RWPE1 (cell line): ENCODE data around the gene FOXD2.
A peak's percentile ranks its signal among the peaks of the same experiment; 100 is the strongest.

ENCODE experiments used
- CTCF ChIA-PET: fragments of 350-600 bp; sonication (Branson Sonifier 250); formaldehyde crosslinking; extraction: SDS; loops from one replicate; lab custom pipeline; 2021; lab: Yijun Ruan, JAX
- POLR2A ChIA-PET: fragments of 400-600 bp; formaldehyde crosslinking; extraction: SDS; loops from one replicate; lab custom pipeline; 2020; ENCODE audit warnings: antibody characterized with exemption; ENCODE audit not compliant: low non-redundant PET; lab: Yijun Ruan, JAX
- DNase-seq: peaks from one replicate; pipeline ENCODE4 v3.0.0; 2012; ENCODE audit warnings: low spot score
- H3K27ac ChIP-seq: fragments of 450-650 bp; 2 replicates; pipeline ENCODE4 v1.5.1; 2017
- TF ChIP-seq, protein P1 (sequence below): fragments of 450-650 bp; conservative IDR thresholded peaks from 2 replicates; pipeline ENCODE4 v1.5.1; 2017; ENCODE audit warnings: low read depth, mild to moderate bottlenecking

Gene FOXD2

DNA sequence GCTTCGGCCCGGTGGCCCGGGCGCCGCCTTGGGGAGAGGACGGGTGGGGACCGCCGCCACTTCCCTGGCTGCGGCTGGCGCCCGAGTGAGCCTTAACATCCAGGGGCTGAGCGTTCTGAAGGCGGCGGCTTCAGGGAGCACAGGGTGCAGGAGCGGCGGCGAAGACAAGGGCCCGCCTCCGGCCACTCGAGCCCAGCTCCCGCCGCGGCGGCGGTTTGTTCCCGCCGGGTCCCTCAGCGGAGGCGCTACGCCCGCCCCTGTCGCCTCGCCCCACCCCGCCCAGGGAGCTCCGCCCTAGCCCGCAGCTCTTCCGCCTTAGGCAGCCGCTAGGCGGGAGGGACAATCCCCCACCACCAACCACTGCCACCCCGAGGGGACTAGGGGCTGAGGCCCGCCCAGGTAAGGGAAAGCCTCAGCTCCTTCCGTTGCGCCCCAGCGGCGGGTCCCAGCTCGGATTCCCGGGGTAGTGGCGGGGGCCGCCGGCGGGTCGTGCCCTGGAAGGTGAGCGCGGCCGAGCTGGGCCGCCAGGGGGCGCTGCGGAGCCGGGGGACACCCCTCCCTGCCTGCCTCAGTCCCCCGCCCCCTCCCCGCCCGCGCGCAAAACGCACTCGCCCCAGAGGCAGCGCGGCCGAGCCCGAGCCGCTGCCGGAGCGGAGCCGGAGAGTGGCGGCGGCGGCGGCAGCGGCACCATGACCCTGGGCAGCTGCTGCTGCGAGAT is at the start of gene FOXD2:
TSS of gene FOXD2 (plus strand) at position 598 of the 718 bp plus-strand sequence. CDS start at position 690, 92 bp downstream.
- TF ChIP-seq, protein P1, sequence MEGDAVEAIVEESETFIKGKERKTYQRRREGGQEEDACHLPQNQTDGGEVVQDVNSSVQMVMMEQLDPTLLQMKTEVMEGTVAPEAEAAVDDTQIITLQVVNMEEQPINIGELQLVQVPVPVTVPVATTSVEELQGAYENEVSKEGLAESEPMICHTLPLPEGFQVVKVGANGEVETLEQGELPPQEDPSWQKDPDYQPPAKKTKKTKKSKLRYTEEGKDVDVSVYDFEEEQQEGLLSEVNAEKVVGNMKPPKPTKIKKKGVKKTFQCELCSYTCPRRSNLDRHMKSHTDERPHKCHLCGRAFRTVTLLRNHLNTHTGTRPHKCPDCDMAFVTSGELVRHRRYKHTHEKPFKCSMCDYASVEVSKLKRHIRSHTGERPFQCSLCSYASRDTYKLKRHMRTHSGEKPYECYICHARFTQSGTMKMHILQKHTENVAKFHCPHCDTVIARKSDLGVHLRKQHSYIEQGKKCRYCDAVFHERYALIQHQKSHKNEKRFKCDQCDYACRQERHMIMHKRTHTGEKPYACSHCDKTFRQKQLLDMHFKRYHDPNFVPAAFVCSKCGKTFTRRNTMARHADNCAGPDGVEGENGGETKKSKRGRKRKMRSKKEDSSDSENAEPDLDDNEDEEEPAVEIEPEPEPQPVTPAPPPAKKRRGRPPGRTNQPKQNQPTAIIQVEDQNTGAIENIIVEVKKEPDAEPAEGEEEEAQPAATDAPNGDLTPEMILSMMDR, result peak; percentile 93
- H3K27ac ChIP-seq, result peak within 1 kb of the TSS; percentile 87
- ChIA-PET POLR2A (no interaction called here), CTCF (interaction anchor here (0.5 to 3.6 kb wide), 30 partner anchors 12 to 634 kb away, joined by 3 to 56 read pairs (median 4); partner anchors contain the start of gene CMPK1)
- DNase-seq, result peak; percentile 84

DNA sequence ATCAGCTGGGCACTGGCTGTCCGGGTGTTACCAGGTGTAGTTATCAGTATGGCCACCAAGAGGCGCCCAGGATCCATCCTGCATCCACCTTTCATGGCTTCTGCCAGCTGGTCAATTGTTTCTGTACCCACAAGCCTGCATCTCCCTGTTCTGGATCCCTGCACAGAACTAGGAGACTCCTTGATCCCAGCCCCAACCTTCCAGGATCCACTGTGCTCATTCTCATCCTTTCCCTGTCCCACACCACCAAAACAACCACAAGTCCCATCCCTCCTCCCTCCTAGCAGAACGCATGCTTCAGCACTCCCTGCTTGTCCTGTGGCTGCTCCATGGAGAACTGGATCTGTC is 49.0 kb upstream of the FOXD2 start:
- H3K27ac ChIP-seq, result no peak overlapping the region
- TF ChIP-seq, protein P1, result peak; percentile 63
- peak; percentile 78 for DNase-seq
- CTCF ChIA-PET, result interaction anchor here (0.6 to 2.1 kb wide), 19 partner anchors 12 to 1613 kb away, joined by 3 to 22 read pairs (median 4); partner anchors contain the start of gene FOXD2
- POLR2A ChIA-PET, result interaction anchor here (0.6 kb wide), 1 partner anchor 40 kb away, joined by 6 read pairs; no protein-coding TSS in a partner anchor

DNA sequence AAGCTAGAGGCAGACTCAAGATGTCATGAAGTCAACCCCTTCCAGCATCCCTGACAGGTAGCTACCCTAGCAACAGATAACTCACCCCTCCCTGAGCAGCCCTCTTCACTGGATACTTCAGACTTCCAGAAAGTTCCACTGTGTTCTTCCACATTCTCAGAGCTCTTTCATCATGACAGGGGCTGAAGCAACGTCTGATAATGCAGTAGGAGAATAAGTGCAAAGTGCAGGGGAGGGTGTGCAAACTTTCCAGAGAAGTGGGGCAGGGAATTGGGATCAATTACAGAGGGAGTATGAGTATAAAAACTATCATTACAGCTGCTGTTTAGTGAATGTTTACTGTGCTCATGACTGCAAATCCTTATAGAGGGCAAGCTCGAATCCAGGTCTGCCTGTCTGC is 48.1 kb upstream of the FOXD2 start:
- no peak overlapping the region for H3K27ac ChIP-seq
- no peak for DNase-seq
- ChIA-PET CTCF (interaction anchor here (0.5 to 2.1 kb wide), 9 partner anchors 13 to 704 kb away, joined by 3 to 22 read pairs (median 4); no protein-coding TSS in a partner anchor), POLR2A (interaction anchor here (0.6 kb wide), 1 partner anchor 41 kb away, joined by 6 read pairs; no protein-coding TSS in a partner anchor)
- TF ChIP-seq, protein P1, result no peak

DNA sequence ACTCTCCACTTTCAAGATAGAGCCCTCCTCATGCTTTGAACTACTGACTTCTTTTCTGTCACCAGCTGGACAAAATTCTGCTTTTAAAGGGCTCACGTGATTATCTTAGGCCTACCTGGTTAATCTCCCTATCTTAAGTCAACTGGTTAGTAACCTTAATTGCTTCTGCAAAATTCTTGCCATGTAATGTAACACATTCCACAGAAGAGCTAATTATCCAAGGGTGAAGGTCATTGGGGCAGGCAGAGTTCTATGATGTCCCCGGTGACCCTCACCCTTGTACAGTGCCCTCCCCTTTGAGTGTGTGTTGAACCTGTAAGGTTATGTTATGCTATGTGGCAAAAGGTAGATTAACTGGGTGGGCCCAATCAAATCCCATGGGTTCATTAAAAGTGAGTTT is 47.0 kb upstream of the FOXD2 start:
- ChIA-PET CTCF (interaction anchor here (0.6 to 0.9 kb wide), 3 partner anchors 34 to 368 kb away, joined by 3 to 4 read pairs (median 3); no protein-coding TSS in a partner anchor), POLR2A (no interaction called here)
- no peak overlapping the region for H3K27ac ChIP-seq
- DNase-seq, result no peak
- TF ChIP-seq, protein P1, result no peak

DNA sequence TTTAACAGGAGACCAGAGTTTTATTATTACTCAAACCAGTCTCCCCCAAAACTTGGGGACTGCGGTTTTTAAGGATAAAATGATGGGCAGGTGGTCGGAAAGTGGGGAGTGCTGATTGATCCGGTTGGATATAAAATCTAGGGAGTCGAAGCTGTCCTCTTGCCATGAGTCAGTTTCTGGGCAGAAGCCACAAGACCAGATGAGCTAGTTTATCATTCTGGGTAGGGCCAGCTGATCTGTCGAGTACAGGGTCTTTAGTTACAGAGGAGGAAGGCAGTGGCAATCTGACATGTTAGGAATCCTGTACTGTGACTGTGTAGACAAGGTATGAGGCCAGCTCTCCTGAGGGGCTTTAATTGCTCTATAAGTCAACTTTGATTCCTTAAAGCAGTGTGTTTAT is 44.7 kb upstream of the FOXD2 start:
- TF ChIP-seq, protein P1, result no peak
- ChIA-PET POLR2A (no interaction called here), CTCF (interaction anchor here (1.0 kb wide), 1 partner anchor 9 kb away, joined by 3 read pairs; no protein-coding TSS in a partner anchor)
- no peak overlapping the region for H3K27ac ChIP-seq
- no peak for DNase-seq

DNA sequence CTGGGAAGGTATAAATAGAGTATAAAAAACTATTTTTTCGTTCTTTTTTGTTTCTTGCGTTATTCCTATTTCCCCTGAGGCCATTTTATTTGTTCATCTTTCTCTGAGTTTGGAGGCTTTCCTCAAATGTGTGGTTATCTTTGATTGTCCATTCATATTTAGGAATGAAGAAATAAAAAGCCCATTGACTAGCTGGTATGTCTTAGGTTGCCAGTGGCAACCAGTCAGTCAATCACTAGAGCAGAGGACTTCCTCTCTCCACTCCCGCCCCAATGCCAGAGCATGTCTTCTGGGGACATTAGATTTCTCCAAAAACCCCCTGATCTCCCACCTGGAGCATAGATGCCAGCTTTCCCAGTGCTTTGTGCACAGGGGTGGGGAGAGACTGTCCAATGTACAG is 42.4 kb upstream of the FOXD2 start:
- ChIA-PET CTCF (interaction anchor here (0.5 to 1.2 kb wide), 3 partner anchors 28 to 909 kb away, joined by 3 to 6 read pairs (median 3); no protein-coding TSS in a partner anchor), POLR2A (no interaction called here)
- no peak for DNase-seq
- TF ChIP-seq, protein P1, result no peak
- no peak overlapping the region for H3K27ac ChIP-seq
